IMR-90 (cell line): ENCODE data around the gene WDFY2. TPM values are rescaled to one million over a fixed set of nuclear protein-coding genes. Genes with fewer than 3 reads are reported as not detected.

ENCODE experiments used
- ATAC-seq: fragments of 200-7000 bp; cut with Tn5 transposase; 2 replicates; pipeline ENCODE4 v1.9.1; 2020; ENCODE audit warnings: low read depth, mild to moderate bottlenecking, moderate library complexity
- BruUV-seq: library from RNA; stranded (reverse); fragments of 400-500 nt; replicated peaks from 2 replicates; lab custom pipeline; 2021; lab: Mats Ljungman, UMichigan
- CTCF ChIA-PET: fragments of 300-600 bp; formaldehyde crosslinking; extraction: SDS; loops from one replicate; lab custom pipeline; 2021; ENCODE audit warnings: antibody characterized with exemption; lab: Yijun Ruan, JAX
- POLR2A ChIA-PET: fragments of 300-600 bp; sonication (Branson Sonifier 250); formaldehyde crosslinking; loops from one replicate; lab custom pipeline; 2022; ENCODE audit warnings: antibody characterized with exemption; ENCODE audit not compliant: unreplicated experiment; lab: Charles Lee
- DNase-seq: peaks from one replicate; pipeline ENCODE4 v3.0.0; 2013
- H2AFZ ChIP-seq: replicated peaks from 2 replicates; pipeline ENCODE3; 2013; ENCODE audit warnings: low read length, mild to moderate bottlenecking; ENCODE audit not compliant: poor library complexity
- H2AK5ac ChIP-seq: 2 replicates; pipeline ENCODE4 v1.6.1; 2013; ENCODE audit warnings: low read depth, low read length, inconsistent platforms
- H2AK9ac ChIP-seq: replicated peaks from 2 replicates; pipeline ENCODE3; 2013; ENCODE audit warnings: mild to moderate bottlenecking, low read depth, low read length, moderate library complexity; ENCODE audit not compliant: poor library complexity
- H2BK120ac ChIP-seq: 2 replicates; pipeline ENCODE4 v1.6.1; 2013; ENCODE audit warnings: low read depth, low read length, inconsistent platforms
- H2BK15ac ChIP-seq: 3 replicates; pipeline ENCODE4 v1.6.1; 2013; ENCODE audit warnings: low read depth, low read length, inconsistent platforms
- H2BK20ac ChIP-seq: 2 replicates; pipeline ENCODE4 v1.6.1; 2013; ENCODE audit warnings: low read depth, mild to moderate bottlenecking, inconsistent platforms, low read length, moderate library complexity
- H2BK5ac ChIP-seq: 2 replicates; pipeline ENCODE4 v1.6.1; 2013; ENCODE audit warnings: mild to moderate bottlenecking, low read depth, low read length, inconsistent platforms; ENCODE audit not compliant: poor library complexity, severe bottlenecking
- H3K14ac ChIP-seq: replicated peaks from 2 replicates; pipeline ENCODE4 v1.6.1; 2013; ENCODE audit warnings: low read depth, low read length, inconsistent platforms
- H3K18ac ChIP-seq: 2 replicates; pipeline ENCODE4 v1.6.1; 2013; ENCODE audit warnings: low read depth, low read length, control low read depth
- H3K23ac ChIP-seq: 2 replicates; pipeline ENCODE4 v1.6.1; 2013; ENCODE audit warnings: low read depth, low read length, inconsistent platforms
- H3K27ac ChIP-seq: 2 replicates; pipeline ENCODE4 v1.5.1; 2013; ENCODE audit warnings: mild to moderate bottlenecking, control low read depth, low read length; ENCODE audit not compliant: insufficient read depth
- H3K27me3 ChIP-seq: 2 replicates; pipeline ENCODE4 v1.6.1; 2013; ENCODE audit warnings: low read length; ENCODE audit not compliant: control insufficient read depth, insufficient read depth
- H3K36me3 ChIP-seq: 2 replicates; pipeline ENCODE4 v1.6.1; 2013; ENCODE audit warnings: low read length, mixed read lengths; ENCODE audit not compliant: control insufficient read depth, insufficient read depth
- H3K4ac ChIP-seq: 2 replicates; pipeline ENCODE4 v1.6.1; 2013; ENCODE audit warnings: low read depth, low read length, inconsistent platforms
- H3K4me1 ChIP-seq: 2 replicates; pipeline ENCODE4 v1.6.1; 2013; ENCODE audit warnings: low read length, mixed read lengths; ENCODE audit not compliant: control insufficient read depth, insufficient read depth
- H3K4me2 ChIP-seq: 2 replicates; pipeline ENCODE4 v1.6.1; 2013; ENCODE audit warnings: low read depth, mild to moderate bottlenecking, control low read depth, low read length, moderate library complexity
- H3K4me3 ChIP-seq: 2 replicates; pipeline ENCODE4 v1.5.1; 2013; ENCODE audit warnings: low read depth, mild to moderate bottlenecking, control low read depth, low read length, moderate library complexity; ENCODE audit not compliant: insufficient read depth
- H3K56ac ChIP-seq: 2 replicates; pipeline ENCODE4 v1.6.1; 2013; ENCODE audit warnings: low read length, inconsistent platforms; ENCODE audit not compliant: insufficient read depth; ENCODE audit errors: extremely low read depth
- H3K79me1 ChIP-seq, 2 experiments: 2 replicates each; pipeline ENCODE4 v1.6.1; 2013; ENCODE audit warnings: low read length in 2 of 2, inconsistent platforms in 1 of 2, low read depth in 1 of 2
- H3K9ac ChIP-seq: 2 replicates; pipeline ENCODE4 v1.6.1; 2013; ENCODE audit warnings: low read depth, low read length, control low read depth
- H3K9me1 ChIP-seq: 2 replicates; pipeline ENCODE4 v1.6.1; 2013; ENCODE audit warnings: low read length, inconsistent platforms; ENCODE audit not compliant: insufficient read depth
- H3K9me3 ChIP-seq: 2 replicates; pipeline ENCODE4 v1.6.1; 2013; ENCODE audit warnings: low read length; ENCODE audit not compliant: control insufficient read depth, insufficient read depth
- H4K20me1 ChIP-seq: 2 replicates; pipeline ENCODE4 v1.6.1; 2013; ENCODE audit warnings: low read length, inconsistent platforms; ENCODE audit not compliant: insufficient read depth
- H4K5ac ChIP-seq: 2 replicates; pipeline ENCODE4 v1.6.1; 2013; ENCODE audit warnings: mild to moderate bottlenecking, low read depth, low read length, control low read depth
- H4K8ac ChIP-seq, 2 experiments: 2 replicates each; pipeline ENCODE4 v1.6.1; 2013; ENCODE audit warnings: low read depth in 2 of 2, low read length in 2 of 2, control low read depth in 1 of 2, inconsistent platforms in 1 of 2
- H4K91ac ChIP-seq: 2 replicates; pipeline ENCODE4 v1.6.1; 2013; ENCODE audit warnings: low read depth, low read length, inconsistent platforms; ENCODE audit not compliant: insufficient read depth
- BHLHE40 ChIP-seq: fragments of 150-350 bp; IDR thresholded peaks from 2 replicates; pipeline ENCODE4 v1.6.1; 2016; ENCODE audit warnings: mild to moderate bottlenecking, low read depth, low read length
- CEBPB ChIP-seq: IDR thresholded peaks from 2 replicates; pipeline ENCODE4 v1.6.1; 2012; ENCODE audit warnings: low read depth, low read length, improper control_type of control experiment
- CHD1 ChIP-seq: IDR thresholded peaks from 2 replicates; pipeline ENCODE4 v1.6.1; 2012; ENCODE audit warnings: low read depth, low read length, improper control_type of control experiment
- FOS ChIP-seq: fragments of 150-350 bp; IDR thresholded peaks from 2 replicates; pipeline ENCODE4 v1.6.1; 2016; ENCODE audit warnings: low read depth, low read length
- MAFK ChIP-seq: IDR thresholded peaks from 2 replicates; pipeline ENCODE4 v1.6.1; 2012; ENCODE audit warnings: low read depth, low read length, improper control_type of control experiment
- MXI1 ChIP-seq: IDR thresholded peaks from 2 replicates; pipeline ENCODE4 v1.6.1; 2012; ENCODE audit warnings: low read depth, mild to moderate bottlenecking, low read length, moderate library complexity, borderline replicate concordance
- NFE2L2 ChIP-seq: fragments of 150-350 bp; IDR thresholded peaks from 2 replicates; pipeline ENCODE4 v1.6.1; 2016; ENCODE audit warnings: low read depth, mild to moderate bottlenecking, low read length
- RAD21 ChIP-seq: IDR thresholded peaks from 2 replicates; pipeline ENCODE4 v1.6.1; 2012; ENCODE audit warnings: low read length, improper control_type of control experiment
- RCOR1 ChIP-seq: IDR thresholded peaks from 2 replicates; pipeline ENCODE4 v1.6.1; 2012; ENCODE audit warnings: mild to moderate bottlenecking, low read length, improper control_type of control experiment; ENCODE audit not compliant: insufficient replicate concordance
- RFX5 ChIP-seq: IDR thresholded peaks from 2 replicates; pipeline ENCODE4 v1.8.0; 2012; ENCODE audit warnings: low read depth, mild to moderate bottlenecking, low read length, moderate library complexity
- USF2 ChIP-seq: fragments of 150-350 bp; IDR thresholded peaks from 2 replicates; pipeline ENCODE4 v1.6.1; 2017; ENCODE audit warnings: mild to moderate bottlenecking, antibody characterized with exemption, low read length, low read depth
- WGBS, 2 experiments: methylation state at CpG; one replicate each; pipeline versions ENCODE4 v1.1.5 to v1.1.7; 2013; ENCODE audit warnings: missing lambda C conversion rate in 2 of 2; ENCODE audit not compliant: insufficient read length in 1 of 2; ENCODE audit errors: extremely low coverage in 2 of 2; 5-methylcytosine and 5-hydroxymethylcytosine counted together
- dilution Hi-C: fragments of 300-500 bp; cut with HindIII; formaldehyde crosslinking; loops from one replicate; pipeline ENCODE4 v1.14.3; 2018; ENCODE audit warnings: low sequenced_read_pairs; ENCODE audit not compliant: unreplicated experiment
- in situ Hi-C: fragments of 300-500 bp; cut with MboI; formaldehyde crosslinking; loops from 3 replicates; pipeline ENCODE4 v1.14.3; 2019; ENCODE audit warnings: low sequenced_read_pairs, inconsistent platforms, mixed read lengths
- intact Hi-C: fragments of 100-400 bp; cut with micrococcal nuclease; formaldehyde crosslinking; loops from 2 replicates; pipeline ENCODE4 v1.10.0; 2022
- polyA plus RNA-seq, 3 experiments: library from polyadenylated mRNA; depleted of rRNA; stranded (reverse); fragments of >200 nt; gene quantifications; 2 replicates each; pipeline ENCODE4 v1.2.3, GENCODE V29; 2012; ENCODE audit warnings: low replicate concordance in 1 of 3
- total RNA-seq: library from RNA; depleted of rRNA; stranded (reverse); fragments of >200 nt; gene quantifications from 2 replicates; pipeline ENCODE4 v1.2.3, GENCODE V29; 2012
- TF ChIP-seq, protein P1 (sequence below): conservative IDR thresholded peaks from 2 replicates; pipeline ENCODE4 v1.5.1; 2012; ENCODE audit warnings: mild to moderate bottlenecking, low read depth, low read length, improper control_type of control experiment

Gene WDFY2
- total and polyA plus RNA-seq, 2 of the 4 experiments (the other 2 are of a cell fraction): 4.3 to 5.4 TPM

- TF ChIP-seq, protein P1, sequence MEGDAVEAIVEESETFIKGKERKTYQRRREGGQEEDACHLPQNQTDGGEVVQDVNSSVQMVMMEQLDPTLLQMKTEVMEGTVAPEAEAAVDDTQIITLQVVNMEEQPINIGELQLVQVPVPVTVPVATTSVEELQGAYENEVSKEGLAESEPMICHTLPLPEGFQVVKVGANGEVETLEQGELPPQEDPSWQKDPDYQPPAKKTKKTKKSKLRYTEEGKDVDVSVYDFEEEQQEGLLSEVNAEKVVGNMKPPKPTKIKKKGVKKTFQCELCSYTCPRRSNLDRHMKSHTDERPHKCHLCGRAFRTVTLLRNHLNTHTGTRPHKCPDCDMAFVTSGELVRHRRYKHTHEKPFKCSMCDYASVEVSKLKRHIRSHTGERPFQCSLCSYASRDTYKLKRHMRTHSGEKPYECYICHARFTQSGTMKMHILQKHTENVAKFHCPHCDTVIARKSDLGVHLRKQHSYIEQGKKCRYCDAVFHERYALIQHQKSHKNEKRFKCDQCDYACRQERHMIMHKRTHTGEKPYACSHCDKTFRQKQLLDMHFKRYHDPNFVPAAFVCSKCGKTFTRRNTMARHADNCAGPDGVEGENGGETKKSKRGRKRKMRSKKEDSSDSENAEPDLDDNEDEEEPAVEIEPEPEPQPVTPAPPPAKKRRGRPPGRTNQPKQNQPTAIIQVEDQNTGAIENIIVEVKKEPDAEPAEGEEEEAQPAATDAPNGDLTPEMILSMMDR: no peak
- TF ChIP-seq RFX5 (no peak), MXI1 (no peak), NFE2L2 (no peak), CHD1 (no peak), BHLHE40 (no peak), FOS (no peak), MAFK (no peak), USF2 (no peak), RCOR1 (no peak), CEBPB (no peak), RAD21 (no peak)
- no TSS peak for BruUV-seq
- in situ Hi-C loops: no loop called here
- Histone ChIP-seq H3K4ac (no peak overlapping the region), H3K27me3 (no peaks in the 10 kb centered on the region), H4K5ac (no peak overlapping the region), H3K23ac (no peak overlapping the region), H2BK20ac (0 out of 2 replicates have a peak overlapping the region, but pooled peaks have one; percentile 40), H3K79me1 (peaks cover 9 to 16% of the 10 kb centered on the region in 2 experiments; a peak in 3 of 4 replicates), H4K8ac (no peak overlapping the region; a peak in 1 of 4 replicates), H2BK120ac (no peak overlapping the region), H2AK9ac (no peak overlapping the region), H3K36me3 (peaks cover 18% of the 10 kb centered on the region), H4K20me1 (0 out of 2 replicates have a peak, but pooled peaks cover 5% of the 10 kb centered on the region), H3K27ac (no peak overlapping the region), H3K9me1 (peaks cover 9% of the 10 kb centered on the region), H3K9me3 (no peaks in the 10 kb centered on the region), H4K91ac (no peak overlapping the region), H3K56ac (no peak overlapping the region), H3K9ac (no peak overlapping the region), H3K18ac (no peak overlapping the region), H2AFZ (no peak overlapping the region), H3K4me1 (peaks cover 11% of the 10 kb centered on the region), H3K4me2 (no peak overlapping the region), H3K4me3 (no peak overlapping the region), H3K14ac (no peak overlapping the region), H2BK5ac (no peak overlapping the region), H2AK5ac (no peak overlapping the region), H2BK15ac (no peak overlapping the region)
- DNase-seq (no peak), ATAC-seq (peak; percentile 7)
- POLR2A ChIA-PET: interaction anchor here (0.5 to 0.6 kb wide), 2 partner anchors 169 to 315 kb away, joined by 3 to 4 read pairs; no protein-coding TSS in a partner anchor
- CTCF ChIA-PET: interaction anchor here (0.9 kb wide), 1 partner anchor 119 kb away, joined by 3 read pairs; no protein-coding TSS in a partner anchor
- intact Hi-C loops: no loop called here
- dilution Hi-C loops: no loop called here
- WGBS, 2 experiments: 40% methylated on average over 1 of the region's 6 CpGs; no CpG with 5 or more reads in 1 of the 2 experiments
These were observed 174.4 kb downstream of the WDFY2 start for GRCh38 chr13:51758691-51759090.
